Activated CD4-positive, alpha-beta T cell treated with anti-CD3 and anti-CD28 coated beads, Interleukin-2, amount 10 ng/mL, durations not matched to agents 7 days and 5 days (primary cell): ENCODE data around the gene KIF7. TPM values are rescaled to one million over a fixed set of nuclear protein-coding genes. Genes with fewer than 3 reads are reported as not detected.
A peak's percentile ranks its signal among the peaks of the same experiment; 100 is the strongest.

Experiments
- CTCF ChIA-PET: fragments of 350-600 bp; sonication (Branson Sonifier 250); formaldehyde crosslinking; loops from one replicate; lab custom pipeline; 2021; ENCODE audit warnings: antibody characterized with exemption; lab: Charles Lee
- POLR2A ChIA-PET: fragments of 350-600 bp; sonication (Branson Sonifier 250); formaldehyde crosslinking; loops from one replicate; lab custom pipeline; 2021; ENCODE audit warnings: antibody characterized with exemption; lab: Charles Lee
- DNase-seq: peaks from one replicate; pipeline ENCODE4 v3.0.0-alpha.2; 2020
- H3K27ac Mint-ChIP-seq: one replicate; pipeline ENCODE4 v1.8.0; 2021; ENCODE audit warnings: mild to moderate bottlenecking, moderate library complexity, mixed read lengths
- H3K27me3 Mint-ChIP-seq: one replicate; pipeline ENCODE4 v1.8.0; 2021; ENCODE audit warnings: mixed read lengths
- H3K36me3 Mint-ChIP-seq: one replicate; pipeline ENCODE4 v1.8.0; 2021; ENCODE audit warnings: low read depth, mixed read lengths
- H3K4me1 Mint-ChIP-seq: one replicate; pipeline ENCODE4 v1.8.0; 2021; ENCODE audit warnings: mixed read lengths
- H3K4me3 Mint-ChIP-seq: one replicate; pipeline ENCODE4 v1.8.0; 2021; ENCODE audit warnings: mild to moderate bottlenecking, moderate library complexity, mixed read lengths
- H3K9me3 Mint-ChIP-seq: one replicate; pipeline ENCODE4 v1.8.0; 2021; ENCODE audit warnings: mixed read lengths
- total RNA-seq, 2 experiments: library from RNA; stranded (reverse); gene quantifications; one replicate each; pipeline ENCODE4 v1.2.3, GENCODE V29; 2021

The KIF7 gene
- total RNA-seq, 2 experiments from 2014 or later = 0.65 to 0.67 TPM

GRCh38 chr15:89677381-89677780 is 22.1 kb upstream of the KIF7 start:
- Mint-ChIP-seq H3K4me1 (no peaks in the 10 kb centered on the region), H3K9me3 (no peaks in the 10 kb centered on the region), H3K36me3 (no peaks in the 10 kb centered on the region), H3K4me3 (no peak overlapping the region), H3K27ac (no peak overlapping the region), H3K27me3 (peaks cover 2% of the 10 kb centered on the region)
- DNase-seq = no peak
- POLR2A ChIA-PET = no interaction called here
- CTCF ChIA-PET = interaction anchor here (0.7 kb wide), 1 partner anchor 527 kb away, joined by 3 read pairs; no protein-coding TSS in a partner anchor

- H3K9me3 Mint-ChIP-seq = no peaks in the 10 kb centered on the region
- ChIA-PET CTCF (interaction anchor here (0.6 kb wide), 1 partner anchor 621 kb away, joined by 3 read pairs; no protein-coding TSS in a partner anchor), POLR2A (no interaction called here)
- H3K36me3 Mint-ChIP-seq = no peaks in the 10 kb centered on the region
- no peak for DNase-seq
- H3K4me3 Mint-ChIP-seq = no peak overlapping the region
- H3K27me3 Mint-ChIP-seq = peaks cover 2% of the 10 kb centered on the region
- H3K4me1 Mint-ChIP-seq = no peaks in the 10 kb centered on the region
- no peak overlapping the region for H3K27ac Mint-ChIP-seq
These were observed 20.3 kb upstream of the KIF7 start for GRCh38 chr15:89675606-89676005.

GRCh38 chr15:89674526-89674925 is 19.3 kb upstream of the KIF7 start:
- Mint-ChIP-seq H3K27ac (no peak overlapping the region), H3K4me3 (no peak overlapping the region), H3K27me3 (no peaks in the 10 kb centered on the region), H3K9me3 (no peaks in the 10 kb centered on the region), H3K36me3 (no peaks in the 10 kb centered on the region), H3K4me1 (no peaks in the 10 kb centered on the region)
- DNase-seq = no peak
- ChIA-PET POLR2A (no interaction called here), CTCF (interaction anchor here (0.5 kb wide), 1 partner anchor 243 kb away, joined by 3 read pairs; no protein-coding TSS in a partner anchor)

- no peaks in the 10 kb centered on the region for H3K9me3 Mint-ChIP-seq
- no peak overlapping the region for H3K4me3 Mint-ChIP-seq
- no peaks in the 10 kb centered on the region for H3K27me3 Mint-ChIP-seq
- no peak overlapping the region for H3K27ac Mint-ChIP-seq
- ChIA-PET CTCF (interaction anchor here (1.0 to 1.2 kb wide), 2 partner anchors 12 to 202 kb away, joined by 3 to 4 read pairs; no protein-coding TSS in a partner anchor), POLR2A (no interaction called here)
- no peaks in the 10 kb centered on the region for H3K36me3 Mint-ChIP-seq
- peak; percentile 37 for DNase-seq
- no peaks in the 10 kb centered on the region for H3K4me1 Mint-ChIP-seq
These were observed 17.9 kb upstream of the KIF7 start for GRCh38 chr15:89673165-89673512.

- Mint-ChIP-seq H3K4me1 (no peaks in the 10 kb centered on the region), H3K27me3 (peaks cover under 1% of the 10 kb centered on the region), H3K36me3 (no peaks in the 10 kb centered on the region), H3K9me3 (no peaks in the 10 kb centered on the region), H3K27ac (no peak overlapping the region), H3K4me3 (no peak overlapping the region)
- POLR2A ChIA-PET = no interaction called here
- no peak for DNase-seq
- CTCF ChIA-PET = interaction anchor here (1.0 to 1.2 kb wide), 2 partner anchors 12 to 203 kb away, joined by 3 to 4 read pairs; no protein-coding TSS in a partner anchor
These were observed 17.2 kb upstream of the KIF7 start for GRCh38 chr15:89672221-89673164.

- POLR2A ChIA-PET = no interaction called here
- no peak for DNase-seq
- no peaks in the 10 kb centered on the region for H3K9me3 Mint-ChIP-seq
- no peaks in the 10 kb centered on the region for H3K36me3 Mint-ChIP-seq
- H3K27me3 Mint-ChIP-seq = peaks cover 2% of the 10 kb centered on the region
- H3K4me1 Mint-ChIP-seq = no peaks in the 10 kb centered on the region
- H3K27ac Mint-ChIP-seq = no peak overlapping the region
- no peak overlapping the region for H3K4me3 Mint-ChIP-seq
- CTCF ChIA-PET = interaction anchor here (1.0 to 1.2 kb wide), 2 partner anchors 9 to 203 kb away, joined by 4 read pairs; no protein-coding TSS in a partner anchor
These were observed 16.4 kb upstream of the KIF7 start for GRCh38 chr15:89671687-89672086.

- H3K4me3 Mint-ChIP-seq = no peak overlapping the region
- POLR2A ChIA-PET = no interaction called here
- peaks cover 2% of the 10 kb centered on the region for H3K27me3 Mint-ChIP-seq
These were observed 15.8 kb upstream of the KIF7 start for GRCh38 chr15:89670971-89671560.

GRCh38 chr15:89669941-89670340 is 14.7 kb upstream of the KIF7 start:
- DNase-seq = no peak
- ChIA-PET CTCF (interaction anchor here (1.0 kb wide), 1 partner anchor 29 kb away, joined by 3 read pairs; no protein-coding TSS in a partner anchor), POLR2A (no interaction called here)
- Mint-ChIP-seq H3K9me3 (no peaks in the 10 kb centered on the region), H3K36me3 (no peaks in the 10 kb centered on the region), H3K27me3 (peaks cover 5% of the 10 kb centered on the region), H3K4me1 (peaks cover 2% of the 10 kb centered on the region), H3K4me3 (no peak overlapping the region), H3K27ac (no peak overlapping the region)

More at GRCh38 chr15:89670971-89671560, 15.8 kb upstream of the KIF7 start:
- H3K9me3 Mint-ChIP-seq = no peaks in the 10 kb centered on the region
- CTCF ChIA-PET = interaction anchor here (1.0 kb wide), 2 partner anchors 9 to 30 kb away, joined by 3 to 4 read pairs; no protein-coding TSS in a partner anchor
- H3K4me1 Mint-ChIP-seq = no peaks in the 10 kb centered on the region
- no peaks in the 10 kb centered on the region for H3K36me3 Mint-ChIP-seq
- DNase-seq = no peak
- no peak overlapping the region for H3K27ac Mint-ChIP-seq

- Mint-ChIP-seq H3K27ac (no peak overlapping the region), H3K27me3 (peaks cover 10% of the 10 kb centered on the region), H3K9me3 (no peaks in the 10 kb centered on the region), H3K4me3 (no peak overlapping the region), H3K4me1 (peaks cover 5% of the 10 kb centered on the region), H3K36me3 (no peaks in the 10 kb centered on the region)
- CTCF ChIA-PET = no interaction called here
- DNase-seq = no peak
- POLR2A ChIA-PET = no interaction called here
These were observed 14.1 kb upstream of the KIF7 start for GRCh38 chr15:89669309-89669865.

GRCh38 chr15:89668171-89668570 is 12.9 kb upstream of the KIF7 start:
- H3K4me1 Mint-ChIP-seq = peaks cover 5% of the 10 kb centered on the region
- no peaks in the 10 kb centered on the region for H3K36me3 Mint-ChIP-seq
- H3K27me3 Mint-ChIP-seq = peaks cover 15% of the 10 kb centered on the region
- H3K9me3 Mint-ChIP-seq = no peaks in the 10 kb centered on the region
- POLR2A ChIA-PET = no interaction called here
- H3K27ac Mint-ChIP-seq = no peak overlapping the region
- H3K4me3 Mint-ChIP-seq = no peak overlapping the region
- DNase-seq = no peak
- CTCF ChIA-PET = interaction anchor here (1.3 kb wide), 1 partner anchor 309 kb away, joined by 3 read pairs; no protein-coding TSS in a partner anchor

- Mint-ChIP-seq H3K27ac (no peak overlapping the region), H3K4me3 (no peak overlapping the region), H3K36me3 (no peaks in the 10 kb centered on the region), H3K27me3 (peaks cover 15% of the 10 kb centered on the region), H3K9me3 (no peaks in the 10 kb centered on the region), H3K4me1 (peaks cover 5% of the 10 kb centered on the region)
- CTCF ChIA-PET = interaction anchor here (1.3 kb wide), 1 partner anchor 309 kb away, joined by 3 read pairs; no protein-coding TSS in a partner anchor
- no peak for DNase-seq
- POLR2A ChIA-PET = no interaction called here
These were observed 12.4 kb upstream of the KIF7 start for GRCh38 chr15:89667706-89667960.

GRCh38 chr15:89666858-89667705 is 11.8 kb upstream of the KIF7 start:
- H3K36me3 Mint-ChIP-seq = no peaks in the 10 kb centered on the region
- ChIA-PET CTCF (interaction anchor here (1.3 kb wide), 1 partner anchor 308 kb away, joined by 3 read pairs; no protein-coding TSS in a partner anchor), POLR2A (no interaction called here)

More at GRCh38 chr15:89666858-89667705, 11.8 kb upstream of the KIF7 start:
- Mint-ChIP-seq H3K9me3 (no peaks in the 10 kb centered on the region), H3K4me3 (no peak overlapping the region), H3K27me3 (peaks cover 15% of the 10 kb centered on the region), H3K4me1 (peaks cover 5% of the 10 kb centered on the region), H3K27ac (no peak overlapping the region)
- no peak for DNase-seq
